Skeletal muscle tissue (tissue), 4 donors: ENCODE results near the gene UBXN4. TPM values are rescaled to one million over a fixed set of nuclear protein-coding genes. Genes with fewer than 3 reads are reported as not detected.
"Not testable (repeated sequence)": the region's sequence is repeated elsewhere in the genome, so short reads cannot be mapped to it uniquely, and the experiment has no call there.

Source experiments
- H3K27ac ChIP-seq: one replicate; pipeline ENCODE4 v1.7.0; 2013; ENCODE audit warnings: mild to moderate bottlenecking, low read depth, low read length, inconsistent platforms
- H3K27me3 ChIP-seq, 3 donors: one replicate each; pipeline ENCODE4 v1.7.0; 2013; ENCODE audit warnings: low read length in 3 of 3; ENCODE audit not compliant: control insufficient read depth in 3 of 3, insufficient read depth in 3 of 3
- H3K36me3 ChIP-seq, 3 donors: one replicate each; pipeline ENCODE4 v1.7.0; 2013; ENCODE audit warnings: low read length in 3 of 3; ENCODE audit not compliant: control insufficient read depth in 3 of 3, insufficient read depth in 3 of 3
- H3K4me1 ChIP-seq, 3 donors: one replicate each; pipeline ENCODE4 v1.7.0; 2013; ENCODE audit warnings: low read length in 3 of 3, mild to moderate bottlenecking in 3 of 3; ENCODE audit not compliant: control insufficient read depth in 3 of 3, insufficient read depth in 3 of 3
- H3K4me3 ChIP-seq, 3 donors: one replicate each; pipeline ENCODE4 v1.7.0; 2013; ENCODE audit warnings: low read length in 3 of 3
- H3K9ac ChIP-seq, 3 donors: one replicate each; pipeline ENCODE4 v1.7.0; 2013; ENCODE audit warnings: low read length in 3 of 3, mild to moderate bottlenecking in 3 of 3, moderate library complexity in 2 of 3, low read depth in 1 of 3
- H3K9me3 ChIP-seq, 3 donors: one replicate each; pipeline ENCODE4 v1.7.0; 2013; ENCODE audit warnings: low read length in 3 of 3; ENCODE audit not compliant: control insufficient read depth in 3 of 3
- total RNA-seq: library from RNA; depleted of rRNA; stranded (reverse); fragments of >200 nt; gene quantifications from one replicate; pipeline ENCODE4 v1.2.3, GENCODE V29; 2014
- donor health status: Osteomylitis.

Gene UBXN4
- total RNA-seq, 1 donor from 2014 or later, result 41.8 TPM

DNA sequence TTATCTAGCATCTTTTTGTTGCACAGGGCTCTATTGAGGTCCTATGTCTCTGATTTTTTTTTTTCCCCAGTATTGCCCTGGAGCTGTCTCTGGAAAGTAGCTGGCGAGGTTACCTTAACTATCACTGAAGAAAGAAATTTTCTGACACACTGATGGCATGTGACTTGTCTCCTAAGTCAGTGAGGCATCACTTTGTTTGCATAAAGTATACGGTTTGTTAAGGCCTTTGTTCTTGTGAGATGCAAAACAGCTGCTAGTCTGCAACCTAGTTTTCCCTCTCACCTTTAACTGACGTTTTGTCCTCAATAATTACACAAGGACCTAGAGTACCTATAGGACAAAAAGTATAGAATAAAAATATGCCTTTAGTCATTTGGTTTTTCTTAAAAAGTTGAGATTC lies 41.8 kb downstream of the UBXN4 start:
- Histone ChIP-seq H3K27me3 (no peaks in the 10 kb centered on the region), H3K4me1 (no peaks in the 10 kb centered on the region), H3K27ac (no peak overlapping the region), H3K4me3 (no peak overlapping the region), H3K9ac (no peak overlapping the region), H3K9me3 (no peaks in the 10 kb centered on the region), H3K36me3 (peaks cover 34 to 76% (median 72%) of the 10 kb centered on the region in 3 donors)

DNA sequence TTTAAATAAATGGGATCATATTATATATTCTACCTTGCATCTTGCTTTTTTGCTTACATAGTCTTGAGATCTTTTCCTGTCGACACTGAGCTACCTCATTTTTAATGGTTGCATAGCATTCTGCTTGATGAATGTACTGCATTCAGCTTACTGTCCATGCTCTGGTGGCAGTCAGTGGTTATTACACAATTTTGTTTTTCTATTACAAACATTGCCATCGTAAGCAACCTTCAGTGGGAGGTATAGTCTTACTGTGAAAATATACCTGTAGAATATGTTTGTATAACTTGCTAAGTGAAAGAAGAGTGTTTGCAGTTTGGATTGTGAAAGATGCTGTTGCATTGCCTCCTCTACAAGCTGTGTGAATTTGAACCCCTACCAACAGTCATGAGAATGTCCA lies 43.4 kb downstream of the UBXN4 start:
- Histone ChIP-seq H3K36me3 (peaks cover 28 to 63% (median 63%) of the 10 kb centered on the region in 3 donors), H3K4me1 (no peaks in the 10 kb centered on the region), H3K9me3 (no peaks in the 10 kb centered on the region), H3K27ac (no peak overlapping the region), H3K9ac (no peak overlapping the region), H3K27me3 (no peaks in the 10 kb centered on the region), H3K4me3 (no peak overlapping the region)

DNA sequence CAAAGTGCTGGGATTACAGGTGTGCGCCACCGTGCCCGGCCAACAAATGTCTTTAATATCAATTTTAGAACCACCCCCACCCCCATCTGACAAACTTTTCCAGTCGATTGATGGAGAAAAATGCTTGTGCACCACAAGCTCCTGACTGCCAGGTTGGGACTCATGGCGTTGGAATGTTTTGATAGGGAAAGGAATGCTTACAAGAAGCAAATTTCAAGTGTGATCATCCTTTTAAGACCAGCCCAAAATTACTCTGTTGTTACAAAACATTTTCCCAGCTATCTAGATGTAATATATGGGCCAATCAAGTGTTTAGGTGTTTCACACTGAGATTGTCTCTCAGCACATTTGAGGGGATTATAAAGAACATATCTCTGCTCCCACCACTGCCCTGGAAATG lies 45.2 kb downstream of the UBXN4 start:
- no peaks in the 10 kb centered on the region for H3K4me1 ChIP-seq
- H3K36me3 ChIP-seq, result peaks cover 16 to 46% (median 45%) of the 10 kb centered on the region in 3 donors
- no peaks in the 10 kb centered on the region for H3K27me3 ChIP-seq
- H3K9me3 ChIP-seq, result no peaks in the 10 kb centered on the region
- no peak overlapping the region for H3K27ac ChIP-seq
- H3K9ac ChIP-seq, result no peak overlapping the region
- H3K4me3 ChIP-seq, result no peak overlapping the region

DNA sequence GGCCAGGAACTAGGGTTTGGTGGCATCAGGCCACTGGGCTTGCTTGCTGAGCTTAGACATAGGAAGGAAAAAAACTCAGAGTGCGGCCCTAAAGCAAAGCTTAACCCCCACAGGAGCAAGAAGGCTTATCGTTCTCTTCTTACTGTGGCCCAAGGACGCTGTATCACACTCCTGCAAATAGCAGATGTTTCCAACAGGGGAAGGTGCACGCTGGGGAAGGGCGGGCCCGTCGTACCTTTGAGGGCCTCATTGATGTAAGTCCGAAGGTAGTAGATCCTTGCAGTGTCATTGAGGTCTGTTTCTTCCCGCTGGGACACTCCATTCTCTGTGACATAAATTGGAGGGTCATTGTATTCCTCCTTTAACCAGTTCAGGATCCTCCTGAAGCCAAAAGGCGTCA lies 48.8 kb downstream of the UBXN4 start:
- Histone ChIP-seq H3K27me3 (no peaks in the 10 kb centered on the region), H3K9ac (no peak overlapping the region), H3K36me3 (peaks cover 0 to 13% (median 13%) of the 10 kb centered on the region in 3 donors), H3K27ac (no peak overlapping the region), H3K9me3 (peaks cover 0 to 2% (median 0%) of the 10 kb centered on the region in 3 donors), H3K4me1 (no peaks in the 10 kb centered on the region), H3K4me3 (no peak overlapping the region)

DNA sequence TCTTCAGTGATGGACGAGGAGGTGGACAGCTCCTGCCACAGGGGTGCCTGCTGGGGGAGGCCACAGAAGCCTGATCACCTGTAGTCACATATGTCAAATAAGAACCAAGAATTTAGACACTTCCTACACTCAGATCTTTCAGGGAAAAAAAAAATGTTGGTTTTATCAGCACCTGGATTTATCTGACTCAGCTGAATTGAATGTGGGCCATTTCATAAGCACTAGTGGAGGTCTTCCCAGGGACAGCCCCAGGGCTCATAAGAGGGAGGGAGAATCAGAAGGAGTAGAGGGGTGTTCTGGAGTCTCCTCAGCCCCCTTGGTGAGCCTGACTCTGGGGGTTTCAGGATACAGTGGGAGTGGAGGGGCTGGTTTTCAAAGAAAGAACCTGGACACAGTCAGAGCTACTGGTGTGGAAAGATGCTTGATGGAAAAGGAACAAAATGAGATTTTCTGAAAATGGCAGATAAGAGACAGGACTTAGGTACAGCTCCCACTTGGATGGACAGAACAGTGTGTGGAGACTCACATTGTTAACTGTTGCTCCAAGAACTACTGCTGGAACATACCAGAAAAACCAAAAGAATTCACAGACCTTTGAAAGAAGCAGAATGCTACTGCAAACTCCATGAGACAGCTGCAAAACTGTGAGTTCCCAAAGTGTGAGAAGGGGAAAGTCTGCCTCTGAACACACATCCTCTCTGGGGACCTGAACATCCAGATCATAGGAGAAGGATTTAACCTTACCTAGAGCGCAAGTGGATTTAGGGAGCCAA lies 49.9 kb downstream of the UBXN4 start:
- Histone ChIP-seq H3K4me1 (no peaks in the 10 kb centered on the region), H3K9ac (no peak overlapping the region), H3K27me3 (no peaks in the 10 kb centered on the region), H3K4me3 (no peak overlapping the region), H3K36me3 (peaks cover 0 to 8% (median 6%) of the 10 kb centered on the region in 3 donors), H3K9me3 (peaks cover 0 to 2% (median 0%) of the 10 kb centered on the region in 3 donors), H3K27ac (no peak overlapping the region)

DNA sequence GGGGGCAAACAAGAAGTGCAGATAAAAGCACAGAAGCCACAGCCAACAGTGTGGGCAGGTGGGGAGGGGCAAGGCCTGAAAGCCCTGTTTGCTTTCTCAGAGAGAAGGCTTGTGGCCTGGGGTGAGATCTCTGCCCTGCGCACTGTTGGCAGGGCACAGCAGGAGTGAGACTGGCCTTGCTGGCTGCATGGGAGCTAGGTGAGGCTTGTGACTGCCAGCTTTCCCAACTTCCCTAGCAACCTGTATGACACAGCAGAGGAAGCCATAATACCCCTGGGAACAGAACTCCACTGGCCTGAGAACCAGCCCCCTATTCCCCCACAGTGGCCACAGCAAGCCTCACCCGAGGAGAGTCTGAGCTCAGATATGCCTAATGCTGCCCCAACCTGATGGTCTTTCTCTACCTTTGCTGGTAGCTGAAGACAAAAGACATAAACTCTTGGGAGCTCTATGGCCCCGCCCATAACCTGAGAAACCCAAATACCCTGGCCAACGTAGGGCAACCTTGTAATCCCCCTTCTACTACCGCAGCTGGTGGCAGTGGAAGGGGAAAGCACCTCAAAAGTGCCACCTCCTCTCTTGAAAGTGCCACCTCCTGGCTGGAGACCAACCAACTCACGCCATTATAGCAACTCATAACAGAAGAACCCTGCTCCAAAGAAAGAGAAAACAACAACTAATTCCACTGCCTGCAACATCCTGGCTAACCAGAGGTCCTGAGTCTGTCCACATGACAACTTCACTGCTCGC lies 50.9 kb downstream of the UBXN4 start:
- no peaks in the 10 kb centered on the region for H3K4me1 ChIP-seq
- H3K27me3 ChIP-seq, result no peaks in the 10 kb centered on the region
- no peak overlapping the region for H3K9ac ChIP-seq
- H3K4me3 ChIP-seq, result no peak overlapping the region
- peaks cover 0 to 2% (median 0%) of the 10 kb centered on the region in 3 donors for H3K9me3 ChIP-seq
- H3K36me3 ChIP-seq, result no peaks in the 10 kb centered on the region
- H3K27ac ChIP-seq, result no peak overlapping the region

DNA sequence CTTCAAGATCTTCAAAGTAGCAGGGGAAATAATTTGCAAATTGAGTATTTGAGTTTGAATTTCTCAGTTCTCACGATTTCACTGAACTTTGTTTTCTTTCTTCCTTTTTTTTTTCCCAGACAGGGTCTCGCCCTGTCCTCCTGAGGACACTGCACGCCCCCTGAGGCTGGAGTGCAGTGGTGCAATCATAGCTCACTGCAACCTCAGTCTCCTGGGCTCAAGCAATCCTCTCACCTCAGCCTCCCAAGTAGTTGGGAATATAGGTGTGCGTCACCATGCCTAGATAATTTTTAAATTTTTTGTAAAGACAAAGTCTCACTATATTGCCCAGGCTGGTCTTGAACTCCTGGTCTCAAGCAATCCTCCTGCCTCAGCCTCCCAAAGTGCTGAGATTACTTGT lies 54.0 kb downstream of the UBXN4 start:
- not testable (repeated sequence) for H3K4me3 ChIP-seq, H3K9ac ChIP-seq, H3K27ac ChIP-seq, H3K27me3 ChIP-seq, H3K36me3 ChIP-seq, H3K9me3 ChIP-seq, H3K4me1 ChIP-seq

DNA sequence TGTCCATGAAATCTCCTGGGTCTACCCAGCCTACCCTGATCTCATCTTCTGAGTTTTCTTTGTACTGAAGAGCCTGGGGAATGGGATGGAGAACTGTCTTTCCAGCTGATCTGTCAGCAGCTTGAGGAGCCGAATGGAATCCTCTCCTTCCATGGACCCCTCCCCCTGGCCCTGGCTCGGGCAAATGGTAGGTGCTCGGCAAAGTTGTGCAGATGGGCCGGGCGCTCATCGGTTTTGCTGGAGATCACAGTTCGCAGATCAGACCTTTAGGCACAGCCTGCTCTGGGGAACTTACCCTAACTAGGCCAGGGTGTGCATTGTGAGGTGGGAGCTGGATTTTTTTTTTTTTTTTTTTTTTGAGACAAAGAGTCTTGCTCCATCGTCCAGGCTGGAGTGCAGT lies 55.0 kb downstream of the UBXN4 start:
- Histone ChIP-seq H3K27ac (no peak overlapping the region), H3K27me3 (no peaks in the 10 kb centered on the region), H3K4me3 (no peak overlapping the region), H3K36me3 (no peaks in the 10 kb centered on the region), H3K9me3 (peaks cover 0 to 2% (median 0%) of the 10 kb centered on the region in 3 donors), H3K9ac (no peak overlapping the region), H3K4me1 (no peaks in the 10 kb centered on the region)

DNA sequence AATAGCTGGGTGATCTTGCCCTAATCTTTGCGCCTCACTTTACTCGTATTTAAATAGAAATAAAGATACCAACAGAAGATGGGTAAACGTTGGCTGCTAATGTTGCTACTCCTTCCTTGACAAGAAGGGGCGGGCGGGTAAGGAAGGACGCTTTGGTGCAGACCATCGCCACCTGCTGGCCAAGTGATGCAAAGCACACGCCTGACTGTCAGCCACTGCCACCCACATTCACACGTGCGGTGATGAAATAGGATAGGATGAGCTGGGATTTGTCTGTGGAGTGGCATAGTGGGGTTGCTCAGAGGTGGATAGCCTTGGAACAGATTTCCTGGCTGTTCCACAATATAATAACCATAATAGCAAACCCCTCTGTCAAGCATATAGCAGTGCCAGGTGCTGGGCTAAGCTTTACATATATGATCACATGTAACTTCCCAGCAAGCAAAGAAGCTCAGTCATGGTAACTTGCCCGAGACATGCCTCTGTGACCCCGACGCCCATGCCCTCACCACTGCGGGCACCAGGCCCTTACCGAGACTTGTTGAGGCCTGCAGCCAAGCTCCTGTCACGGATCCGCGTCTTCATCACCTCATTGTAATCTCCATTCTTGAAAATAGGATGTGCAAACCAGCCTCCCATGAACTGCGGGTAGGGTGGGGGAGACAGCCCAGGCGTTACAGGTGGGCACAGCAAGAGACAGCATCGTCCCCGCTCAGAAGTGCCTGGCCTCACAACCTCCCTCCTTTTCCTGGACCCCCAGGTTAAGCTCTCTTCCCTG lies 56.0 kb downstream of the UBXN4 start:
- H3K36me3 ChIP-seq, result no peaks in the 10 kb centered on the region
- H3K4me3 ChIP-seq, result no peak overlapping the region
- no peaks in the 10 kb centered on the region for H3K9me3 ChIP-seq
- no peaks in the 10 kb centered on the region for H3K4me1 ChIP-seq
- no peaks in the 10 kb centered on the region for H3K27me3 ChIP-seq
- no peak overlapping the region for H3K9ac ChIP-seq
- H3K27ac ChIP-seq, result no peak overlapping the region
